GM18867 (cell line): ENCODE data around the gene MCF2L.
"Not testable (repeated sequence)": the region's sequence is repeated elsewhere in the genome, so short reads cannot be mapped to it uniquely, and the experiment has no call there.

Experiments
- ATAC-seq: cut with Tn5 transposase; IDR thresholded peaks from one replicate; pipeline ENCODE4 v1.9.1; 2021; ENCODE audit warnings: mild to moderate bottlenecking, moderate library complexity; ENCODE audit not compliant: unreplicated experiment

Gene MCF2L

GRCh38 chr13:113090806-113091205 is 121.8 kb downstream of the MCF2L start:
- ATAC-seq: no peak

GRCh38 chr13:113091211-113091771 is 122.3 kb downstream of the MCF2L start:
- ATAC-seq: no peak

- ATAC-seq: no peak
These were observed 123.1 kb downstream of the MCF2L start for GRCh38 chr13:113091891-113092775.

- no peak for ATAC-seq
These were observed 124.0 kb downstream of the MCF2L start for GRCh38 chr13:113092776-113093579.

- no peak for ATAC-seq
These were observed 124.8 kb downstream of the MCF2L start for GRCh38 chr13:113093580-113094409.

- ATAC-seq: no peak
These were observed 125.4 kb downstream of the MCF2L start for GRCh38 chr13:113094410-113094800.

- no peak for ATAC-seq
These were observed 126.4 kb downstream of the MCF2L start for GRCh38 chr13:113095146-113096051.

- no peak for ATAC-seq
These were observed 127.2 kb downstream of the MCF2L start for GRCh38 chr13:113096052-113096744.

- no peak for ATAC-seq
These were observed 127.8 kb downstream of the MCF2L start for GRCh38 chr13:113096745-113097305.

- ATAC-seq: no peak
These were observed 128.6 kb downstream of the MCF2L start for GRCh38 chr13:113097651-113098050.

- no peak for ATAC-seq
These were observed 129.2 kb downstream of the MCF2L start for GRCh38 chr13:113098162-113098732.

GRCh38 chr13:113099142-113099541 is 130.1 kb downstream of the MCF2L start:
- no peak for ATAC-seq

- ATAC-seq: not testable (repeated sequence)
These were observed 133.3 kb downstream of the MCF2L start for GRCh38 chr13:113102302-113102701.

GRCh38 chr13:113102727-113103126 is 133.7 kb downstream of the MCF2L start:
- ATAC-seq: no peak

- no peak for ATAC-seq
These were observed 134.6 kb downstream of the MCF2L start for GRCh38 chr13:113103646-113104045.

- ATAC-seq: no peak
These were observed 136.3 kb downstream of the MCF2L start, which contains the start of gene F7 for GRCh38 chr13:113105032-113105920. TSS of gene F7 (plus strand) at chr13:113105791. CDS start at chr13:113105842, 51 bp downstream.

- no peak for ATAC-seq
These were observed 137.0 kb downstream of the MCF2L start for GRCh38 chr13:113105921-113106452.
